Esophagus muscularis mucosa (tissue), 4 donors: ENCODE results near the gene CD40LG. TPM values are rescaled to one million over a fixed set of nuclear protein-coding genes. Genes with fewer than 3 reads are reported as not detected.

Experiments
- DNase-seq: peaks from one replicate; pipeline ENCODE4 v3.0.0-alpha.2; 2017; ENCODE audit errors: extremely low spot score
- H3K27ac ChIP-seq, 4 donors: fragments of 200-600 bp; sonication (generic); replicated peaks in 1 of 4; 1 replicate in 3 of 4; 2 replicates in 1 of 4; pipeline ENCODE4 v1.5.1; 2016 to 2019; ENCODE audit warnings: mild to moderate bottlenecking in 1 of 4
- H3K27me3 ChIP-seq, 4 donors: fragments of 200-600 bp; sonication (generic); one replicate each; pipeline versions ENCODE4 v1.5.1 to v1.6.0; 2016 to 2019
- H3K36me3 ChIP-seq, 4 donors: fragments of 200-600 bp; sonication (generic); one replicate each; pipeline ENCODE4 v1.5.1; 2016 to 2019
- H3K4me1 ChIP-seq, 4 donors: fragments of 200-600 bp; sonication (generic); one replicate each; pipeline ENCODE4 v1.5.1; 2016 to 2019
- H3K4me3 ChIP-seq, 4 donors: fragments of 200-600 bp; sonication (generic); 1 replicate in 2 of 4; 2 replicates in 2 of 4; pipeline ENCODE4 v1.5.1; 2016 to 2019; ENCODE audit warnings: mild to moderate bottlenecking in 4 of 4, moderate library complexity in 1 of 4
- H3K9me3 ChIP-seq, 4 donors: fragments of 200-600 bp; sonication (generic); 1 replicate in 3 of 4; 2 replicates in 1 of 4; pipeline ENCODE4 v1.5.1; 2016 to 2019
- EP300 ChIP-seq: sonication (generic); formaldehyde crosslinking; IDR thresholded peaks from one replicate; pipeline ENCODE4 v1.6.1; 2017; ENCODE audit warnings: antibody characterized with exemption
- POLR2A ChIP-seq: fragments of 450-650 bp; IDR thresholded peaks from one replicate; pipeline ENCODE4 v1.6.1; 2017; ENCODE audit warnings: antibody characterized with exemption, moderate library complexity, mild to moderate bottlenecking, low read depth
- POLR2AphosphoS5 ChIP-seq, 2 donors: sonication (generic); formaldehyde crosslinking; IDR thresholded peaks; one replicate each; pipeline ENCODE4 v1.6.1; 2017; ENCODE audit warnings: antibody characterized with exemption in 2 of 2
- WGBS: methylation state at CpG from one replicate; pipeline ENCODE4 v1.1.5; 2018; 5-methylcytosine and 5-hydroxymethylcytosine counted together
- intact Hi-C: fragments of 100-400 bp; cut with DNase I; formaldehyde crosslinking; loops from one replicate; pipeline ENCODE4 v1.15.1; 2023
- total RNA-seq, 4 donors: library from RNA; depleted of rRNA; stranded (reverse); fragments of >200 nt; gene quantifications; one replicate each; pipeline versions ENCODE4 v1.1.0 to v1.2.1, GENCODE V29; 2016
- TF ChIP-seq, protein P1 (sequence below), 3 experiments: fragments of 200-600 bp in 2 of 3; fragments of 450-650 bp in 1 of 3; sonication (generic) in 2 of 3; IDR thresholded peaks; one replicate each; pipeline ENCODE4 v1.5.1; 2017 to 2019; ENCODE audit warnings: antibody characterized with exemption in 3 of 3, mild to moderate bottlenecking in 2 of 3, moderate library complexity in 1 of 3

CD40LG gene
- total RNA-seq, 4 donors from 2014 or later = 0.32 to 0.33 TPM; not detected in 2

DNA sequence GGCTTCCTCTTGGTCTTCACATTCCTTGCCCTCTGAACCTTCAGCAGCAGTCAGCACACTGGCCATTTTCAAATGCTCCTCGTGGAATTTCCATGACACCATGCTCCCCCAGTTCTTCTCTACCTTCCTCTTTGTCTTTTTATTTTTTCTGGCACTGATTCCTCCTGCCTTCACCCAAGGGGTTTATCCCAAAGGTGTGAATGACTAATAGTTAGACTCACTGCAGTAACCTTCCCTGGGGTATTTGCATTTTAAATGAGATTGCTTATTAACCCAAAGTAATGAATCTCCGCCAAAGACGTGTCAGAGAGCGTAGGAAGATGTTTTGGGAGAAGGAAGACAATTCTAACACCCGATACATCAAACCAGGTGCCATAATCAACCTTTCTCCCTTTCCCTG is 36.2 kb downstream of the CD40LG start:
- Histone ChIP-seq H3K9me3 (no peaks in the 10 kb centered on the region), H3K27me3 (peaks cover 0 to 3% (median 0%) of the 10 kb centered on the region in 4 donors), H3K4me3 (no peak overlapping the region), H3K4me1 (no peaks in the 10 kb centered on the region), H3K36me3 (peaks cover 0 to 46% (median 14%) of the 10 kb centered on the region in 4 donors), H3K27ac (no peak overlapping the region)
- 75% methylated on average over 5 of the region's 5 CpGs for WGBS
- TF ChIP-seq EP300 (no peak), POLR2AphosphoS5 (IDR thresholded peaks at IDR 0.05) (no peak), POLR2A (no peak)
- TF ChIP-seq, protein P1, sequence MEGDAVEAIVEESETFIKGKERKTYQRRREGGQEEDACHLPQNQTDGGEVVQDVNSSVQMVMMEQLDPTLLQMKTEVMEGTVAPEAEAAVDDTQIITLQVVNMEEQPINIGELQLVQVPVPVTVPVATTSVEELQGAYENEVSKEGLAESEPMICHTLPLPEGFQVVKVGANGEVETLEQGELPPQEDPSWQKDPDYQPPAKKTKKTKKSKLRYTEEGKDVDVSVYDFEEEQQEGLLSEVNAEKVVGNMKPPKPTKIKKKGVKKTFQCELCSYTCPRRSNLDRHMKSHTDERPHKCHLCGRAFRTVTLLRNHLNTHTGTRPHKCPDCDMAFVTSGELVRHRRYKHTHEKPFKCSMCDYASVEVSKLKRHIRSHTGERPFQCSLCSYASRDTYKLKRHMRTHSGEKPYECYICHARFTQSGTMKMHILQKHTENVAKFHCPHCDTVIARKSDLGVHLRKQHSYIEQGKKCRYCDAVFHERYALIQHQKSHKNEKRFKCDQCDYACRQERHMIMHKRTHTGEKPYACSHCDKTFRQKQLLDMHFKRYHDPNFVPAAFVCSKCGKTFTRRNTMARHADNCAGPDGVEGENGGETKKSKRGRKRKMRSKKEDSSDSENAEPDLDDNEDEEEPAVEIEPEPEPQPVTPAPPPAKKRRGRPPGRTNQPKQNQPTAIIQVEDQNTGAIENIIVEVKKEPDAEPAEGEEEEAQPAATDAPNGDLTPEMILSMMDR (IDR thresholded peaks at IDR 0.05) = no peak
- no peak for DNase-seq
- intact Hi-C loops = no loop called here

DNA sequence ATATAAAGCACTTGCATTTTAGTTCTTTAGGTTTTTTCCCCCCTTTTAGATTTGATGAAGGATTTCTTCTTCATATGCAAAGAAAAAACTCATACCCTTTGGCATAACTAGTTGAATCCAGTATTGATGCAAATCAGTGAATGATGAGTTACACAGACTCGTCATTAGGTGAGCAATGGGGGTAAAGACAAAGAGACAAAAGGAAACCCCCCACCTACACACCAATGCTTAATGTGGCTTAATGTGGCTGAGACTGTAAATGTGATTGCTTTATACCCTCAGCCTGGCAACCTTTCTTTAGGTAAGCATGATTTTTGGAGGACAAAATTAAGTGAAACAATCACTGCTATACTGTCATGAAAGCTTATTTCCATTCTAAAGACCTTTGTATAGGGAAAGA is 39.5 kb downstream of the CD40LG start:
- 58% methylated on average over 1 of the region's 1 CpG for WGBS
- H3K27ac ChIP-seq = no peak overlapping the region
- no peaks in the 10 kb centered on the region for H3K4me1 ChIP-seq
- intact Hi-C loops = no loop called here
- TF ChIP-seq, protein P1 (IDR thresholded peaks at IDR 0.05) = no peak
- TF ChIP-seq POLR2A (no peak), POLR2AphosphoS5 (IDR thresholded peaks at IDR 0.05) (no peak), EP300 (no peak)
- no peak overlapping the region for H3K4me3 ChIP-seq
- H3K36me3 ChIP-seq = peaks cover 0 to 26% (median 13%) of the 10 kb centered on the region in 4 donors
- H3K9me3 ChIP-seq = no peaks in the 10 kb centered on the region
- no peak for DNase-seq
- H3K27me3 ChIP-seq = peaks cover 0 to 3% (median 0%) of the 10 kb centered on the region in 4 donors

DNA sequence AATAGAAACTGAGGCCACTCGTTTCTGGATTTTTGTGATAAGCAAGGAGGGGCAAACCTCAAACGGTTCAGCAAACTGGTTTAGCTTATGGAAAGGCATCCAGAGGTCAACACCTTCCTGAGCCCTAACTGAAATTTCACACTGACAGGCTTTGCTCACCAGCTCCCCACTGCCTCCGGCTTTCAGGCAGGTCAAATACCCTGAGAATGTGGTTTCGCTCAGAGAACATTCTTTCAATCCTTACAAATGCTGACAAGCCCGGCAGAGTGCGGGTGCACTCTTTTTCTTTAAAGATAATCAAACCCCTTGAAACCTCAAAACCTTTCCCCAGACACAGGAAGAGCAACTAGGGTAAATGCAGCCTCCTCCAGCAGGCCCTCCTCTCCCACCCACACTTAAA is 41.5 kb downstream of the CD40LG start:
- peaks cover 0 to 19% (median 9%) of the 10 kb centered on the region in 4 donors for H3K36me3 ChIP-seq

DNA sequence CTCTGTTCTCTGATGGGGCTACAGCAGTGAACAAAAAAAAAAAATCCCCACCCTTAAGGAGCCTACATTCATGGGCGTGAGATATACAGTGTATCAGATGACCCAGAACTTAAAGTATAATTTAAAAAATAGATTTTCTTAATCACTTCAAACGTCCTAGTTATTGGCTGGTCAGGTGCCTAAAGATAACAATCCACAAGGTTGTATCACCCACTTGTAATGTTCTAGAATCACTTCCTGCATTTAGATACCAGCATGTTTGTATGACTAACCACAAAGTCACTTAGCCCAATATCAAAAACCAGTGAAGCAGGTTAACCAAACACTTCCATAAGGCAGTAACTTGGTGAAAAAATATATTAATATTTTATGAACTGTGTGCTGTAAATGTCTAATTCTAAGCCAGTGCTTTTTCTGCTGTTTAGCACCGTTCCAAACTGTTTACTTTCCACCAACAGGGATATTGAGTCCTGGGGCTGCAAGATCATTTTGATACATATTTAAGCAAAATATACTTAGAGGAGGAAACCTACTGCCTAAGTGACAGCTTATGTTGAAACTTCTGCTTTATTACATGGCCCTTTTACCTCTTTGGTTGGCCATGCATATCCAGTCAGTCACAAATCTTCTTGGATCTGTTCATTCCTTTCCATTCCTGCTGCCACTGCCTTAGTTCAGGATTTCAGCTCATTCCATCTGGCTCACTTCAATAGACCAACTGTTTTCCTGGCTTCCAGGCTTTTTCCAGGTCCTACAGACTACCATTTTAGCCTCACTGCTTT is 43.3 kb downstream of the CD40LG start:
- TF ChIP-seq, protein P1 (IDR thresholded peaks at IDR 0.05) = no peak
- TF ChIP-seq POLR2AphosphoS5 (IDR thresholded peaks at IDR 0.05) (no peak), EP300 (no peak), POLR2A (no peak)
- Histone ChIP-seq H3K36me3 (peaks cover 0 to 18% (median 5%) of the 10 kb centered on the region in 4 donors), H3K27ac (no peak overlapping the region), H3K27me3 (peaks cover 0 to 3% (median 0%) of the 10 kb centered on the region in 4 donors), H3K4me3 (no peak overlapping the region), H3K9me3 (no peaks in the 10 kb centered on the region), H3K4me1 (peaks cover 0 to 4% (median 0%) of the 10 kb centered on the region in 4 donors)
- intact Hi-C loops = loop anchor here (10.0 kb wide), 1 partner anchor 666 kb away; no protein-coding TSS in a partner anchor
- WGBS = 57% methylated on average over 3 of the region's 3 CpGs
- DNase-seq = no peak

More for the DNA sequence above, 41.5 kb downstream of the CD40LG start:
- peaks cover 0 to 3% (median 0%) of the 10 kb centered on the region in 4 donors for H3K27me3 ChIP-seq
- peaks cover 0 to 1% (median 0%) of the 10 kb centered on the region in 4 donors for H3K4me1 ChIP-seq
- no peak for DNase-seq
- TF ChIP-seq EP300 (no peak), POLR2A (no peak)
- TF ChIP-seq, protein P1 (IDR thresholded peaks at IDR 0.05) = no peak
- no peak overlapping the region for H3K27ac ChIP-seq
- no peaks in the 10 kb centered on the region for H3K9me3 ChIP-seq
- intact Hi-C loops = no loop called here
- H3K4me3 ChIP-seq = no peak overlapping the region
- WGBS = 64% methylated on average over 6 of the region's 6 CpGs
